HL-60 (cell line): ENCODE data around the gene URGCP.

Experiments
- CTCF ChIP-seq: IDR thresholded peaks from one replicate; pipeline ENCODE4 v1.5.1; 2011; ENCODE audit warnings: low read length, control low read depth, inconsistent platforms; ENCODE audit not compliant: insufficient read depth
- GABPA ChIP-seq: IDR thresholded peaks from 2 replicates; pipeline ENCODE4 v1.6.1; 2012; ENCODE audit warnings: low read depth
- POLR2AphosphoS5 ChIP-seq: IDR thresholded peaks from 2 replicates; pipeline ENCODE4 v1.6.1; 2012; ENCODE audit warnings: low read depth
- REST ChIP-seq: IDR thresholded peaks from 2 replicates; pipeline ENCODE4 v1.6.1; 2012; ENCODE audit warnings: low read depth; ENCODE audit not compliant: insufficient replicate concordance
- SPI1 ChIP-seq: IDR thresholded peaks from 2 replicates; pipeline ENCODE4 v1.6.1; 2012; ENCODE audit warnings: low read depth, mild to moderate bottlenecking, borderline replicate concordance

GRCh38 chr7:43914795-43915194, 8.4 kb upstream of the URGCP start:
- TF ChIP-seq CTCF (no peak), POLR2AphosphoS5 (no peak), REST (no peak), SPI1 (no peak), GABPA (no peak)
